Measurements from ENCODE around the gene DGKI.
"Not testable (repeated sequence)": the region's sequence is repeated elsewhere in the genome, so short reads cannot be mapped to it uniquely, and the experiment has no call there.

- TF ChIP-seq ZBTB33 (CRISPR knock-in tag; IDR thresholded peaks at IDR 0.05); ZBTB2 (IDR thresholded peaks at IDR 0.05); ZNF639 (CRISPR knock-in tag; conservative IDR thresholded peaks at IDR 0.05 in 1 of 2, IDR thresholded peaks at IDR 0.05 in 1 of 2); MYNN (IDR thresholded peaks at IDR 0.05); MYNN (CRISPR knock-in tag; IDR thresholded peaks at IDR 0.05); CBX2 (IDR thresholded peaks at IDR 0.05; ENCODE audit: insufficient read depth, low read length, poor library complexity, severe bottlenecking); THRB (CRISPR knock-in tag; conservative IDR thresholded peaks at IDR 0.05): not testable (repeated sequence)
Measured at GRCh38 chr7:137706330-137706729, 140.4 kb downstream of the DGKI start.
